HG03378 (cell line): Measurements from ENCODE around the gene ACTN2.

ENCODE experiments used
- ATAC-seq: cut with Tn5 transposase; IDR thresholded peaks from one replicate; pipeline ENCODE4 v1.9.1; 2021; ENCODE audit warnings: mild to moderate bottlenecking, moderate library complexity; ENCODE audit not compliant: unreplicated experiment

Gene ACTN2

GRCh38 chr1:236734141-236734765 is 48.0 kb downstream of the ACTN2 start:
- no peak for ATAC-seq

GRCh38 chr1:236736761-236737160 is 50.5 kb downstream of the ACTN2 start:
- ATAC-seq: no peak

- ATAC-seq: no peak
These were observed 55.5 kb downstream of the ACTN2 start for GRCh38 chr1:236741753-236742152.

GRCh38 chr1:236742421-236743160 is 56.3 kb downstream of the ACTN2 start:
- ATAC-seq: no peak

GRCh38 chr1:236744533-236744932 is 58.2 kb downstream of the ACTN2 start:
- ATAC-seq: no peak

GRCh38 chr1:236746785-236747184 is 60.5 kb downstream of the ACTN2 start:
- no peak for ATAC-seq

- no peak for ATAC-seq
These were observed 61.1 kb downstream of the ACTN2 start for GRCh38 chr1:236747311-236747985.

- ATAC-seq: no peak
These were observed 62.1 kb downstream of the ACTN2 start for GRCh38 chr1:236748268-236748870.

- no peak for ATAC-seq
These were observed 64.6 kb downstream of the ACTN2 start for GRCh38 chr1:236750928-236751327.

- ATAC-seq: no peak
These were observed 65.1 kb downstream of the ACTN2 start for GRCh38 chr1:236751385-236751784.

- ATAC-seq: no peak
These were observed 65.6 kb downstream of the ACTN2 start for GRCh38 chr1:236751935-236752334.

GRCh38 chr1:236753516-236753915 is 67.2 kb downstream of the ACTN2 start:
- no peak for ATAC-seq

- no peak for ATAC-seq
These were observed 67.7 kb downstream of the ACTN2 start for GRCh38 chr1:236753964-236754363.

GRCh38 chr1:236754525-236755210 is 68.4 kb downstream of the ACTN2 start:
- ATAC-seq: no peak

- ATAC-seq: no peak
These were observed 71.3 kb downstream of the ACTN2 start for GRCh38 chr1:236757640-236758039.

GRCh38 chr1:236759252-236759859 is 73.1 kb downstream of the ACTN2 start:
- ATAC-seq: no peak

- no peak for ATAC-seq
These were observed 74.2 kb downstream of the ACTN2 start for GRCh38 chr1:236760480-236760879.

- no peak for ATAC-seq
These were observed 74.7 kb downstream of the ACTN2 start for GRCh38 chr1:236760986-236761385.

- no peak for ATAC-seq
These were observed 75.3 kb downstream of the ACTN2 start for GRCh38 chr1:236761397-236762132.

GRCh38 chr1:236762410-236762809 is 76.1 kb downstream of the ACTN2 start:
- no peak for ATAC-seq
